Nephron (organoid): ENCODE data around the gene ZCCHC14.

Source experiments
- H3K27ac Mint-ChIP-seq, 3 experiments: 2 replicates each; pipeline ENCODE4 v1.8.0; 2020; ENCODE audit warnings: mixed read lengths in 3 of 3, mild to moderate bottlenecking in 2 of 3, moderate library complexity in 1 of 3
- H3K27me3 Mint-ChIP-seq: 2 replicates; pipeline ENCODE4 v1.8.0; 2021; ENCODE audit warnings: low read depth, mild to moderate bottlenecking, moderate library complexity, mixed read lengths
- H3K36me3 Mint-ChIP-seq: 2 replicates; pipeline ENCODE4 v1.8.0; 2020; ENCODE audit warnings: low read depth, mixed read lengths
- H3K4me1 Mint-ChIP-seq: 2 replicates; pipeline ENCODE4 v1.8.0; 2020; ENCODE audit warnings: mixed read lengths
- H3K4me3 Mint-ChIP-seq, 3 experiments: 2 replicates each; pipeline ENCODE4 v1.8.0; 2020; ENCODE audit warnings: mild to moderate bottlenecking in 3 of 3, mixed read lengths in 3 of 3, moderate library complexity in 2 of 3
- H3K9me3 Mint-ChIP-seq: 2 replicates; pipeline ENCODE4 v1.8.0; 2020; ENCODE audit warnings: mixed read lengths
- CTCF ChIP-seq, 3 experiments: fragments of 200-600 bp; sonication (generic); IDR thresholded peaks; one replicate each; pipeline ENCODE4 v1.5.0; 2021; ENCODE audit warnings: antibody characterized with exemption in 3 of 3; ENCODE audit not compliant: unreplicated experiment in 3 of 3

ZCCHC14 gene

GRCh38 chr16:87412371-87412995 lies 80.3 kb downstream of the ZCCHC14 start:
- Mint-ChIP-seq H3K9me3 (no peaks in the 10 kb centered on the region), H3K27me3 (no peaks in the 10 kb centered on the region), H3K27ac (peak overlapping the region in 1 of 3 experiments; percentile 59), H3K4me1 (no peaks in the 10 kb centered on the region), H3K4me3 (no peak overlapping the region), H3K36me3 (peaks cover 53% of the 10 kb centered on the region)
- TF ChIP-seq CTCF (IDR thresholded peaks at IDR 0.05; ENCODE audit: unreplicated experiment in 3 of 3) = no peak

GRCh38 chr16:87411375-87412271 lies 81.2 kb downstream of the ZCCHC14 start:
- no peak for TF ChIP-seq CTCF (IDR thresholded peaks at IDR 0.05; ENCODE audit: unreplicated experiment in 3 of 3)
- peaks cover 55% of the 10 kb centered on the region for H3K36me3 Mint-ChIP-seq
- no peaks in the 10 kb centered on the region for H3K9me3 Mint-ChIP-seq
- H3K4me1 Mint-ChIP-seq = no peaks in the 10 kb centered on the region
- H3K27me3 Mint-ChIP-seq = no peaks in the 10 kb centered on the region
- H3K4me3 Mint-ChIP-seq = no peak overlapping the region
- H3K27ac Mint-ChIP-seq = no peak overlapping the region

GRCh38 chr16:87410968-87411367 lies 81.9 kb downstream of the ZCCHC14 start:
- Mint-ChIP-seq H3K27me3 (no peaks in the 10 kb centered on the region), H3K4me3 (no peak overlapping the region), H3K36me3 (peaks cover 57% of the 10 kb centered on the region), H3K27ac (no peak overlapping the region), H3K9me3 (no peaks in the 10 kb centered on the region), H3K4me1 (no peaks in the 10 kb centered on the region)
- no peak for TF ChIP-seq CTCF (IDR thresholded peaks at IDR 0.05; ENCODE audit: unreplicated experiment in 3 of 3)

GRCh38 chr16:87410530-87410929 lies 82.3 kb downstream of the ZCCHC14 start:
- Mint-ChIP-seq H3K4me3 (no peak overlapping the region), H3K27me3 (no peaks in the 10 kb centered on the region)
- TF ChIP-seq CTCF (IDR thresholded peaks at IDR 0.05; ENCODE audit: unreplicated experiment in 3 of 3) = no peak

GRCh38 chr16:87409781-87410180 lies 83.0 kb downstream of the ZCCHC14 start:
- no peak for TF ChIP-seq CTCF (IDR thresholded peaks at IDR 0.05; ENCODE audit: unreplicated experiment in 3 of 3)
- no peaks in the 10 kb centered on the region for H3K4me1 Mint-ChIP-seq
- peaks cover 62% of the 10 kb centered on the region for H3K36me3 Mint-ChIP-seq
- H3K27ac Mint-ChIP-seq = no peak overlapping the region
- no peak overlapping the region for H3K4me3 Mint-ChIP-seq
- H3K9me3 Mint-ChIP-seq = no peaks in the 10 kb centered on the region
- H3K27me3 Mint-ChIP-seq = no peaks in the 10 kb centered on the region

More at GRCh38 chr16:87410530-87410929, 82.3 kb downstream of the ZCCHC14 start:
- Mint-ChIP-seq H3K36me3 (peaks cover 61% of the 10 kb centered on the region), H3K9me3 (no peaks in the 10 kb centered on the region), H3K27ac (no peak overlapping the region), H3K4me1 (no peaks in the 10 kb centered on the region)
